Suprapubic skin (tissue), 4 donors: ENCODE measurements around the gene SCYGR2.

Experiments
- EP300 ChIP-seq: sonication (generic); formaldehyde crosslinking; IDR thresholded peaks from one replicate; pipeline ENCODE4 v1.6.1; 2017; ENCODE audit warnings: antibody characterized with exemption
- POLR2A ChIP-seq, 2 donors: fragments of 450-650 bp; IDR thresholded peaks; one replicate each; pipeline ENCODE4 v1.6.1; 2017; ENCODE audit warnings: antibody characterized with exemption in 2 of 2, mild to moderate bottlenecking in 2 of 2, moderate library complexity in 2 of 2
- POLR2AphosphoS5 ChIP-seq, 3 donors: sonication (generic); formaldehyde crosslinking; IDR thresholded peaks; one replicate each; pipeline ENCODE4 v1.6.1; 2017; ENCODE audit warnings: antibody characterized with exemption in 3 of 3
- TF ChIP-seq, protein P1 (sequence below), 2 donors: fragments of 200-600 bp in 1 of 2; fragments of 450-650 bp in 1 of 2; sonication (generic) in 1 of 2; IDR thresholded peaks; one replicate each; pipeline ENCODE4 v1.5.1; 2016 to 2019; ENCODE audit warnings: antibody characterized with exemption in 2 of 2, mild to moderate bottlenecking in 1 of 2, moderate library complexity in 1 of 2

DNA sequence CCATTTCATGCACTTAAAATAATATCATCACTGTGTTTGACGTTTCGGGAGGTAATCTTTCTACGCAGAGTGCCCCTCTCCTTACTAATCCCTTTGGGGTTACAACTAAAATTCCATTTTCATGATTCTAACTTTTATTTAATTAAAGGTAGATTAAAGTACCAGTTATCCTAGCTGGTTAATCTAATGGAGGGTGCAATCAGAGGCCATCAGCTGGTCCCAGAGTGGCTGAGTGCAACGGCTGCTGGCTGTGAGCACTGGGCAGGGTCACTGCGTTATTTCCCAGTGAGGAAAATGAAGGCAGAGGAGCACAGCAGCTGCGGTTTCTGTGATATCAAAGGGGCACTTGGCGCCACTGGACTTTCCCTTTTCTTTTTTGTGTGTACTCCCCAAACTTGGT lies 30.7 kb downstream of the SCYGR2 start:
- TF ChIP-seq POLR2AphosphoS5 (IDR thresholded peaks at IDR 0.05) (no peak), POLR2A (IDR thresholded peaks at IDR 0.05) (no peak), EP300 (no peak)
- TF ChIP-seq, protein P1, sequence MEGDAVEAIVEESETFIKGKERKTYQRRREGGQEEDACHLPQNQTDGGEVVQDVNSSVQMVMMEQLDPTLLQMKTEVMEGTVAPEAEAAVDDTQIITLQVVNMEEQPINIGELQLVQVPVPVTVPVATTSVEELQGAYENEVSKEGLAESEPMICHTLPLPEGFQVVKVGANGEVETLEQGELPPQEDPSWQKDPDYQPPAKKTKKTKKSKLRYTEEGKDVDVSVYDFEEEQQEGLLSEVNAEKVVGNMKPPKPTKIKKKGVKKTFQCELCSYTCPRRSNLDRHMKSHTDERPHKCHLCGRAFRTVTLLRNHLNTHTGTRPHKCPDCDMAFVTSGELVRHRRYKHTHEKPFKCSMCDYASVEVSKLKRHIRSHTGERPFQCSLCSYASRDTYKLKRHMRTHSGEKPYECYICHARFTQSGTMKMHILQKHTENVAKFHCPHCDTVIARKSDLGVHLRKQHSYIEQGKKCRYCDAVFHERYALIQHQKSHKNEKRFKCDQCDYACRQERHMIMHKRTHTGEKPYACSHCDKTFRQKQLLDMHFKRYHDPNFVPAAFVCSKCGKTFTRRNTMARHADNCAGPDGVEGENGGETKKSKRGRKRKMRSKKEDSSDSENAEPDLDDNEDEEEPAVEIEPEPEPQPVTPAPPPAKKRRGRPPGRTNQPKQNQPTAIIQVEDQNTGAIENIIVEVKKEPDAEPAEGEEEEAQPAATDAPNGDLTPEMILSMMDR (IDR thresholded peaks at IDR 0.05) = no peak
